WTC11 (cell line): ENCODE results near the gene TCOF1. TPM values are rescaled to one million over a fixed set of nuclear protein-coding genes. Genes with fewer than 3 reads are reported as not detected.

Experiments used
- ATAC-seq: fragments of 200-7000 bp; cut with Tn5 transposase; 2 replicates; pipeline ENCODE4 v1.10.0; 2021; ENCODE audit warnings: mild to moderate bottlenecking, moderate library complexity
- CTCF ChIA-PET: fragments of 300-600 bp; sonication (Branson Sonifier 250); formaldehyde crosslinking; loops from one replicate; lab custom pipeline; 2021; ENCODE audit warnings: antibody characterized with exemption; lab: Charles Lee
- POLR2A ChIA-PET: fragments of 350-600 bp; sonication (Branson Sonifier 250); formaldehyde crosslinking; loops from one replicate; lab custom pipeline; 2021; ENCODE audit warnings: antibody characterized with exemption; lab: Charles Lee
- DNase-seq: peaks from one replicate; pipeline ENCODE4 v3.0.0; 2021; ENCODE audit warnings: low spot score
- H3K27ac Mint-ChIP-seq: 2 replicates; pipeline ENCODE4 v1.8.0; 2021; ENCODE audit warnings: mixed read lengths
- H3K27me3 Mint-ChIP-seq: 2 replicates; pipeline ENCODE4 v1.8.0; 2021; ENCODE audit warnings: low read depth, mild to moderate bottlenecking, moderate library complexity, mixed read lengths
- H3K36me3 Mint-ChIP-seq: 2 replicates; pipeline ENCODE4 v1.8.0; 2021; ENCODE audit warnings: mixed read lengths
- H3K4me1 Mint-ChIP-seq: 2 replicates; pipeline ENCODE4 v1.8.0; 2022; ENCODE audit warnings: mixed read lengths
- H3K4me3 Mint-ChIP-seq: 2 replicates; pipeline ENCODE4 v1.8.0; 2021; ENCODE audit warnings: mild to moderate bottlenecking, moderate library complexity, mixed read lengths
- H3K9me3 Mint-ChIP-seq: 2 replicates; pipeline ENCODE4 v1.8.0; 2021; ENCODE audit warnings: mixed read lengths
- AR ChIP-seq: fragments of 250-450 bp; sonication (Bioruptor Pico); IDR thresholded peaks from 2 replicates; pipeline ENCODE4 v1.9.0; 2021; ENCODE audit warnings: mild to moderate bottlenecking
- ARID4B ChIP-seq: sonication (generic); formaldehyde crosslinking; IDR thresholded peaks from 2 replicates; pipeline ENCODE4 v1.8.0; 2023; ENCODE audit warnings: missing genetic modification reagents, mild to moderate bottlenecking, borderline replicate concordance
- ATF1 ChIP-seq: sonication (generic); formaldehyde crosslinking; IDR thresholded peaks from 2 replicates; pipeline ENCODE4 v1.8.1; 2023; ENCODE audit warnings: mild to moderate bottlenecking, moderate library complexity, missing genetic modification reagents
- CBFB ChIP-seq: sonication (generic); formaldehyde crosslinking; IDR thresholded peaks from 2 replicates; pipeline ENCODE4 v1.8.1; 2022; ENCODE audit warnings: mild to moderate bottlenecking, low read depth, missing genetic modification reagents
- E2F1 ChIP-seq: sonication (generic); formaldehyde crosslinking; IDR thresholded peaks from 2 replicates; pipeline ENCODE4 v1.8.0; 2022; ENCODE audit warnings: mild to moderate bottlenecking, missing genetic modification reagents
- FOXP1 ChIP-seq: sonication (generic); formaldehyde crosslinking; IDR thresholded peaks from 2 replicates; pipeline ENCODE4 v1.8.0; 2022; ENCODE audit warnings: missing genetic modification reagents, mild to moderate bottlenecking, moderate library complexity, borderline replicate concordance
- GRHL2 ChIP-seq: fragments of 250-450 bp; sonication (Bioruptor Pico); IDR thresholded peaks from 2 replicates; pipeline ENCODE4 v1.8.0; 2022; ENCODE audit warnings: mild to moderate bottlenecking, moderate library complexity; ENCODE audit not compliant: insufficient replicate concordance, severe bottlenecking
- GTF2I ChIP-seq: fragments of 250-450 bp; sonication (Bioruptor Pico); conservative IDR thresholded peaks from 2 replicates; pipeline ENCODE4 v1.4.0; 2021; ENCODE audit warnings: mild to moderate bottlenecking
- HMGA2 ChIP-seq: fragments of 250-450 bp; sonication (Bioruptor Pico); IDR thresholded peaks from 2 replicates; pipeline ENCODE4 v1.4.0; 2021; ENCODE audit warnings: mild to moderate bottlenecking, moderate library complexity
- TEAD4 ChIP-seq: sonication (generic); formaldehyde crosslinking; IDR thresholded peaks from 2 replicates; pipeline ENCODE4 v1.8.0; 2022; ENCODE audit warnings: mild to moderate bottlenecking, missing genetic modification reagents
- ZMAT4 ChIP-seq: fragments of 250-450 bp; sonication (Bioruptor Pico); IDR thresholded peaks from 2 replicates; pipeline ENCODE4 v1.9.0; 2021; ENCODE audit warnings: mild to moderate bottlenecking
- ZNF121 ChIP-seq: sonication (generic); formaldehyde crosslinking; IDR thresholded peaks from 2 replicates; pipeline ENCODE4 v1.8.0; 2023; ENCODE audit warnings: missing genetic modification reagents
- ZNF281 ChIP-seq: sonication (generic); formaldehyde crosslinking; IDR thresholded peaks from 2 replicates; pipeline ENCODE4 v1.8.0; 2023; ENCODE audit warnings: mild to moderate bottlenecking, missing genetic modification reagents
- total RNA-seq: library from RNA; stranded (reverse); gene quantifications from 3 replicates; pipeline ENCODE4 v1.2.3, GENCODE V29; 2021

The TCOF1 gene
- total RNA-seq, 1 experiment from 2014 or later: 174 TPM

GRCh38 chr5:150313921-150314716 is 43.4 kb upstream of the TCOF1 start:
- no peaks in the 10 kb centered on the region for H3K36me3 Mint-ChIP-seq
- H3K4me1 Mint-ChIP-seq: peaks cover 14% of the 10 kb centered on the region
- no peak overlapping the region for H3K27ac Mint-ChIP-seq
- no peak overlapping the region for H3K4me3 Mint-ChIP-seq
- ChIA-PET POLR2A (no interaction called here), CTCF (no interaction called here)
- TF ChIP-seq CBFB: no peak
- TF ChIP-seq ARID4B: no peak
- no peak for TF ChIP-seq HMGA2
- no peak for TF ChIP-seq E2F1 (CRISPR knock-in tag)
- no peak for DNase-seq
- no peaks in the 10 kb centered on the region for H3K27me3 Mint-ChIP-seq
- peaks cover 4% of the 10 kb centered on the region; the same call in 1 of the 2 replicates for H3K9me3 Mint-ChIP-seq
- ATAC-seq: no peak

- Mint-ChIP-seq H3K27ac (no peak overlapping the region), H3K27me3 (no peaks in the 10 kb centered on the region), H3K4me1 (peaks cover 11% of the 10 kb centered on the region), H3K9me3 (peaks cover 4% of the 10 kb centered on the region; the same call in 1 of the 2 replicates), H3K4me3 (no peak overlapping the region), H3K36me3 (no peaks in the 10 kb centered on the region)
- POLR2A ChIA-PET: no interaction called here
- TF ChIP-seq ZMAT4 (CRISPR knock-in tag) (no peak), GRHL2 (CRISPR knock-in tag) (no peak), ATF1 (CRISPR knock-in tag) (no peak), ARID4B (no peak), ZNF121 (CRISPR knock-in tag) (no peak), FOXP1 (CRISPR knock-in tag) (no peak), TEAD4 (CRISPR knock-in tag) (no peak), GTF2I (no peak), ZNF281 (no peak), AR (CRISPR knock-in tag) (no peak)
- CTCF ChIA-PET: no interaction called here
- DNase-seq (no peak), ATAC-seq (no peak)
Measured at GRCh38 chr5:150315245-150315644, 42.3 kb upstream of the TCOF1 start.
